HL-60 (cell line): ENCODE data around the gene SLC35B3.
"Not testable (repeated sequence)": the region's sequence is repeated elsewhere in the genome, so short reads cannot be mapped to it uniquely, and the experiment has no call there.

Experiments
- DNase-seq, 2 experiments: peaks; one replicate each; pipeline ENCODE4 v3.0.0-alpha.2; 2010 to 2020; ENCODE audit warnings: low read depth in 1 of 2, low spot score in 1 of 2
- H3K27ac ChIP-seq: fragments of 250-450 bp; sonication (Bioruptor Pico); replicated peaks from 2 replicates; pipeline ENCODE4 v1.5.1; 2020; ENCODE audit warnings: mild to moderate bottlenecking, moderate library complexity
- H3K27me3 ChIP-seq: fragments of 250-450 bp; sonication (Bioruptor Pico); 2 replicates; pipeline ENCODE4 v1.5.1; 2021; ENCODE audit warnings: mild to moderate bottlenecking, moderate library complexity; ENCODE audit not compliant: insufficient read depth, poor library complexity, severe bottlenecking
- H3K4me3 ChIP-seq: replicated peaks from 2 replicates; pipeline ENCODE4 v1.5.1; 2011; ENCODE audit warnings: mild to moderate bottlenecking, control low read depth, low read length; ENCODE audit not compliant: insufficient read depth
- CTCF ChIP-seq: IDR thresholded peaks from one replicate; pipeline ENCODE4 v1.5.1; 2011; ENCODE audit warnings: low read length, control low read depth, inconsistent platforms; ENCODE audit not compliant: insufficient read depth
- GABPA ChIP-seq: IDR thresholded peaks from 2 replicates; pipeline ENCODE4 v1.6.1; 2012; ENCODE audit warnings: low read depth
- POLR2AphosphoS5 ChIP-seq: IDR thresholded peaks from 2 replicates; pipeline ENCODE4 v1.6.1; 2012; ENCODE audit warnings: low read depth
- REST ChIP-seq: IDR thresholded peaks from 2 replicates; pipeline ENCODE4 v1.6.1; 2012; ENCODE audit warnings: low read depth; ENCODE audit not compliant: insufficient replicate concordance
- SPI1 ChIP-seq: IDR thresholded peaks from 2 replicates; pipeline ENCODE4 v1.6.1; 2012; ENCODE audit warnings: low read depth, mild to moderate bottlenecking, borderline replicate concordance

Gene SLC35B3

DNA sequence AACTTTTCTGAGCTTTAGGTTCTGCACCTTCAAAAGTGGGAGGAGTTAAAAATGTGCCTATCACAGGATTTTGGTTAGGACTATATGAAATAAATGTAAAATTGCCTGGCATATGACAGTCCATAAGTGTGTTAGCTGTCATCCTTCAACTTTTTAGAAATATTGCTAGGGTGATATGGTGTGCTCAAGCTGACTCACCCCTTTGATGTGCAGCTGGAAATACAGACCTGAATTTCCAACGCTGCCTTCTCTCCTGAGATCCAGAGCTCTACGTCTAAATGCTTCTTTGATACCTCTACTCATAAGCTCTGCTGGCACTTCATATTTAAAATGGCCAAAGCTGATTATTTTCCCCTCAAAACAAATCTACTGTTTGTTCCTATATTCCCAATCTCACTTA, 2.7 kb downstream of the SLC35B3 start:
- H3K27ac ChIP-seq: no peak overlapping the region
- no peaks in the 10 kb centered on the region for H3K27me3 ChIP-seq
- no peak for DNase-seq
- H3K4me3 ChIP-seq: no peak overlapping the region
- TF ChIP-seq POLR2AphosphoS5 (no peak), REST (no peak), CTCF (no peak), GABPA (no peak), SPI1 (no peak)

GRCh38 chr6:8429821-8430220, 5.5 kb downstream of the SLC35B3 start:
- Histone ChIP-seq H3K27ac (no peak overlapping the region), H3K4me3 (no peak overlapping the region), H3K27me3 (no peaks in the 10 kb centered on the region)
- DNase-seq: no peak
- TF ChIP-seq GABPA: no peak
- no peak for TF ChIP-seq REST
- TF ChIP-seq CTCF: no peak
- TF ChIP-seq SPI1: no peak
- no peak for TF ChIP-seq POLR2AphosphoS5

- H3K27ac ChIP-seq, H3K27me3 ChIP-seq, H3K4me3 ChIP-seq, DNase-seq: not testable (repeated sequence)
Observed at GRCh38 chr6:8426544-8426943, 8.8 kb downstream of the SLC35B3 start.

- no peak overlapping the region for H3K27ac ChIP-seq
- DNase-seq: no peak
- no peaks in the 10 kb centered on the region for H3K27me3 ChIP-seq
- TF ChIP-seq SPI1 (no peak), POLR2AphosphoS5 (no peak), GABPA (no peak)
- no peak overlapping the region for H3K4me3 ChIP-seq
Observed at GRCh38 chr6:8420031-8420588, 15.2 kb downstream of the SLC35B3 start.

DNA sequence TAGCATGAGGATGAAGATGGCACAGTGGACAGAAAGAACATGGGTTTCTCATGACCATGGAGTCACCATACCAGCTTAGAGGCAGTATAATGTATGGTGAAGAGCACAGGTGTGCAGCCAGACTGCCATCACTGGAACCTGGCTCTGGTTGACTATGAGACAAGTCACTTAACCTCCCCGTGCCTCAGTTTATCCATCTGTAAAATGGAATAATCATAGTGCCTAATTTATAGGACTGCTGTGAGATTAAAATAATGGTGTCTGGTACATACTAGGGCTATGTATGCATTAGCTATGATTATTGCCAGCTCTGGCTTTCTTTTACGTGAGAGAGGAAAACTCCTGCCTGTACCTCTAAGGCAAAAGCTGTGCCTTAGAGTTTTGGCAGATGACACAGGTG, 19.4 kb downstream of the SLC35B3 start:
- no peak overlapping the region for H3K27ac ChIP-seq
- no peak overlapping the region for H3K4me3 ChIP-seq
- no peak for DNase-seq
- TF ChIP-seq REST (no peak), CTCF (no peak), SPI1 (no peak), POLR2AphosphoS5 (no peak), GABPA (no peak)
- H3K27me3 ChIP-seq: no peaks in the 10 kb centered on the region
